ENCODE results near the gene TKT. TPM values are rescaled to one million over a fixed set of nuclear protein-coding genes. Genes with fewer than 3 reads are reported as not detected.

Gene TKT
- total and polyA plus RNA-seq, 3 donors from 2014 or later = 99.9 to 184 (median 112) TPM

- no peak for DNase-seq
These were observed 66.5 kb downstream of the TKT start for GRCh38 chr3:53189276-53189675.

GRCh38 chr3:53188720-53189119 lies 67.1 kb downstream of the TKT start:
- intact Hi-C loops (cut with DNase I; ENCODE audit: low total_unique reads) = no loop called here

More at GRCh38 chr3:53189276-53189675, 66.5 kb downstream of the TKT start:
- intact Hi-C loops (cut with DNase I; ENCODE audit: low total_unique reads) = no loop called here
- Histone ChIP-seq H3K27me3 (no peaks in the 10 kb centered on the region), H3K4me3 (no peak overlapping the region), H3K4me1 (no peaks in the 10 kb centered on the region), H3K27ac (no peak overlapping the region), H3K36me3 (ENCODE audit: low read depth, missing control alignments) (no peaks in the 10 kb centered on the region), H3K9me3 (no peaks in the 10 kb centered on the region)
- WGBS, 2 donors = 82 to 84% methylated on average over 3 of the region's 3 CpGs
- TF ChIP-seq CTCF (IDR thresholded peaks at IDR 0.05) (no peak), POLR2A (IDR thresholded peaks at IDR 0.05) (no peak)

GRCh38 chr3:53188136-53188685 lies 67.6 kb downstream of the TKT start:
- DNase-seq = no peak
- WGBS, 2 donors = 89 to 95% methylated on average over 5 of the region's 5 CpGs
- Histone ChIP-seq H3K36me3 (ENCODE audit: low read depth, missing control alignments) (no peaks in the 10 kb centered on the region), H3K27ac (no peak overlapping the region), H3K4me1 (no peaks in the 10 kb centered on the region), H3K4me3 (no peak overlapping the region), H3K27me3 (no peaks in the 10 kb centered on the region), H3K9me3 (no peaks in the 10 kb centered on the region)
- intact Hi-C loops (cut with DNase I; ENCODE audit: low total_unique reads) = no loop called here
- TF ChIP-seq CTCF (IDR thresholded peaks at IDR 0.05) = no peak
- no peak for TF ChIP-seq POLR2A (IDR thresholded peaks at IDR 0.05)

More at GRCh38 chr3:53188720-53189119, 67.1 kb downstream of the TKT start:
- no peak overlapping the region for H3K27ac ChIP-seq
- H3K36me3 ChIP-seq (ENCODE audit: low read depth, missing control alignments) = no peaks in the 10 kb centered on the region
- H3K27me3 ChIP-seq = no peaks in the 10 kb centered on the region
- H3K4me1 ChIP-seq = no peaks in the 10 kb centered on the region
- WGBS, 2 donors = 88 to 96% methylated on average over 1 to 13 of the region's 13 CpGs
- no peaks in the 10 kb centered on the region for H3K9me3 ChIP-seq
- TF ChIP-seq POLR2A (IDR thresholded peaks at IDR 0.05) (no peak), CTCF (IDR thresholded peaks at IDR 0.05) (no peak)
- DNase-seq = no peak
- H3K4me3 ChIP-seq = no peak overlapping the region

GRCh38 chr3:53187430-53187829 lies 68.4 kb downstream of the TKT start:
- TF ChIP-seq POLR2A (IDR thresholded peaks at IDR 0.05) (no peak), CTCF (IDR thresholded peaks at IDR 0.05) (no peak)
- WGBS, 2 donors = 84 to 88% methylated on average over 4 of the region's 4 CpGs
- Histone ChIP-seq H3K27ac (no peak overlapping the region), H3K36me3 (ENCODE audit: low read depth, missing control alignments) (no peaks in the 10 kb centered on the region), H3K4me3 (no peak overlapping the region), H3K9me3 (no peaks in the 10 kb centered on the region), H3K4me1 (no peaks in the 10 kb centered on the region), H3K27me3 (no peaks in the 10 kb centered on the region)
- no peak for DNase-seq
- intact Hi-C loops (cut with DNase I; ENCODE audit: low total_unique reads) = no loop called here

GRCh38 chr3:53186726-53187125 lies 69.1 kb downstream of the TKT start:
- intact Hi-C loops (cut with DNase I; ENCODE audit: low total_unique reads) = no loop called here
- no peaks in the 10 kb centered on the region for H3K9me3 ChIP-seq
- H3K27me3 ChIP-seq = no peaks in the 10 kb centered on the region
- H3K36me3 ChIP-seq (ENCODE audit: low read depth, missing control alignments) = no peaks in the 10 kb centered on the region
- no peak for DNase-seq
- no peaks in the 10 kb centered on the region for H3K4me1 ChIP-seq
- WGBS, 2 donors = 96% methylated on average over 9 of the region's 9 CpGs; no CpG with 5 or more reads in 1 of the 2 donors
- no peak for TF ChIP-seq POLR2A (IDR thresholded peaks at IDR 0.05)
- TF ChIP-seq CTCF (IDR thresholded peaks at IDR 0.05) = no peak
- H3K27ac ChIP-seq = no peak overlapping the region
- H3K4me3 ChIP-seq = no peak overlapping the region

Measured in testis (tissue), 3 donors.